GM19463 (cell line): Measurements from ENCODE around the gene DEPDC1.
"Not testable (repeated sequence)": the region's sequence is repeated elsewhere in the genome, so short reads cannot be mapped to it uniquely, and the experiment has no call there.

Experiments used
- ATAC-seq: cut with Tn5 transposase; IDR thresholded peaks from one replicate; pipeline ENCODE4 v1.9.1; 2021; ENCODE audit warnings: mild to moderate bottlenecking, moderate library complexity; ENCODE audit not compliant: unreplicated experiment

DEPDC1 gene

GRCh38 chr1:68479501-68479900 lies 17.4 kb downstream of the DEPDC1 start:
- ATAC-seq: no peak

GRCh38 chr1:68478662-68479061 lies 18.2 kb downstream of the DEPDC1 start:
- ATAC-seq: no peak

GRCh38 chr1:68476626-68477025 lies 20.3 kb downstream of the DEPDC1 start:
- ATAC-seq: not testable (repeated sequence)

GRCh38 chr1:68473060-68473459 lies 23.8 kb downstream of the DEPDC1 start:
- no peak for ATAC-seq

DNA sequence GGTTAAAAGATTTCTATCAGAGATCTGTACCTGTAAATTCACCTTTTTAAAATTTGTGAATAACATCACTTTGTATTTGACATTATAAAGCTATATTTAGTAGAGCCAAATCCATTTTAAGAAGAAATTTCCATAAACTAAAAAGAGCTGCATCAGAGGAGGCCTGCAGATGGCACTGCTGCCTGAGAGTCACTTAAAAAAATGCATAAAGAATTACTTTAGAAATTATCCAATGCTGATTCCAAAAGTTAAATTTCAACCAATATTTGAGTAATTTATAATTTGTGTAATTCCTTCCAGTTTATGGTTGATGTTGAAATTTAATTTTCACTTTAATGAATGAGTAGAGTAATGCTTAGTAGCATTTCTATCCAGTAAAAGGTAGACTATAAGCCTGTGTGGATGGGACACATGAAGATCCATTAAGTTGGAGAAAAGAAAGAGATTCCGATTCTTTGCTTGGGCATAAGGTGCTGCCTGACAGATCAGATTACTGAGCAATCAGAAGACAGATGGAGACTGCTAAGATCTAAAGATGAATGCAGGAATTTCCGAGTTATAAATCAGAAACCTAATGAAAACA lies 26.4 kb downstream of the DEPDC1 start:
- no peak for ATAC-seq

DNA sequence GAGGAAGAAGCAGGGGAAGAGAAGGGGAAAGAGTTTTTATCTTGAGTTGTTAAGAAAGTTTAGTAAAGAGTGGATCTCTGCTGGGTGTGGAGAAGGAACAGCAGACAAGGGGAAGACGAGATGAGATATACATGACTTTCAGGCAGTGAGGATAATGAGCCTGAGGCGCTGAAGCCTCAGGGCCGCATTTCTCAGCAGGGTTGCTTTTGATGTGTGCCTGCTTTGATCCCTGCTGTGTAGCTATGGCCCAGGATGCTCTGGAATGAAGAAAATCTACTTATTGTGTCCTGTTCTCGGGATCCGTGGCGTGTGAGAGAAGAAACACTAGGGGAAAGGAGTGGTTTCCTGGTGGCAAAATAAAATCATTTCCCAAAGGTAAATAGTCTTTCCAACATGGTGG lies 32.0 kb downstream of the DEPDC1 start:
- no peak for ATAC-seq

GRCh38 chr1:68460935-68461334 lies 35.9 kb downstream of the DEPDC1 start:
- ATAC-seq: no peak

DNA sequence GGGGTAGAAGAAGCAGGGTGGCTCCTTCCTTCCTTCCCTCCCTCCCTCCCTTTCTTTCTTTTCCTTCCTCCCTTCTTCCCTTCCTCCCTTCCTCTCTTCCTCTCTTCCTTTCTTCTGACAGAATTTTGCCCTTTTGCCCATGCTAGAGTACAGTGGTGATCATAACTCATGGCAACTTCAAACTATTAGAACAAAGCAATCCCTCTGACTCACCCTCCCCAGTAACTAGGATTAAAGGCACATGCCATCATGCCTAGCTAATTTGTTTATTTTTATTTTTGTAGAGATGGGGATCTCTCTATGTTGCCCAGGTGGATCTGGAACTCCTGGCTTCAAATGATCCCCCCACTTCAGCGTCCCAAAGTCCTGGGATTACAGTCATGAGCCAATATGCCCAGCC lies 37.1 kb downstream of the DEPDC1 start:
- ATAC-seq: no peak

GRCh38 chr1:68459091-68459490 lies 37.8 kb downstream of the DEPDC1 start:
- ATAC-seq: no peak

- no peak for ATAC-seq
Observed at GRCh38 chr1:68456202-68456601, 40.7 kb downstream of the DEPDC1 start.

DNA sequence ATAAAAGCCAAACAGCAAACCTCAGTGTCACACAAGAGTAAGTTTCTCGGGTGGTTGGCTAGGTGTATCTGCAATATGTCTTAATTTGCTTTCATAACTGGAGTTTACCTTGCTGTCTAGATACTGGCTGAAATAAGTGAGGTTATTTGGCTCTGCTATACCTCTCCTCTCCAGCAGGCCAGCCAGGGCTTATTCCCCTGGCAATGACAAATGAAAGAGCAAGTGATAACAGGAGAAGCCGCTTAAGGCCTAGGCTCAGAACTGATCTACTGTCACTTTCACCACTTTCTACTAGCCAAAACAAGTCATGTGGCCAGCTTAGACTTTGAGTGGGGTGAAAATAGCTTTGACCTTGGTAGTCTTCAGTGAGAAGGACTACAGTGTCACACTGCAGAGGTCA lies 42.3 kb downstream of the DEPDC1 start:
- peak; percentile 48 for ATAC-seq

DNA sequence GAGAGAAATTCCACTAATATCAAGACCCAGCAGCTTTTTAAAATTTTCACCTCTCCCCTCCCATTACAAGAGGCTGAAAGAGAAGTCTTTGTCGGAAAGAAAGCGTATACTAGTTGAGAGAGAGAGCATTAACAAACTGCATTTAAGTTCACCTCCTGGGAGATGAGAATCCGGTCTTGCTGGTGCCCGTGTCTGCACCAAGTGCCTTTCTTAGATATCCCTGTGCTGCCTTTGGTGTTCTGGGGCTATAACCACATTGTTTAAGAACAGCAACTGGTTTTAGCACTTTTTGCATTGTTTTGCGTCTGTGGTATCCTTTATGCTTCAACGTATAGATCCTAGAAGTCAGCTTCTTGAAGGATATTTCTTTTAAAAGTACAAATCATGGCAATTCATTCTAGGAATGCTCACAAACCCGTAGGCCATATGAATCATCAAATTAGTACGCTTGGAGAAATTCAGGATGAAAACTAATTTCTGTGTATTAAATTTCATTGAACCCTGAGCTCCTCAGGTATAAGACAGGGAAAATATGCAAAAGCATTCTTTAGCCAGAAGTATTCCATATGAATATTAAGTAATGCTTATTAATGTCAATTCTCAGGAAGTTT lies 43.7 kb downstream of the DEPDC1 start:
- no peak for ATAC-seq

DNA sequence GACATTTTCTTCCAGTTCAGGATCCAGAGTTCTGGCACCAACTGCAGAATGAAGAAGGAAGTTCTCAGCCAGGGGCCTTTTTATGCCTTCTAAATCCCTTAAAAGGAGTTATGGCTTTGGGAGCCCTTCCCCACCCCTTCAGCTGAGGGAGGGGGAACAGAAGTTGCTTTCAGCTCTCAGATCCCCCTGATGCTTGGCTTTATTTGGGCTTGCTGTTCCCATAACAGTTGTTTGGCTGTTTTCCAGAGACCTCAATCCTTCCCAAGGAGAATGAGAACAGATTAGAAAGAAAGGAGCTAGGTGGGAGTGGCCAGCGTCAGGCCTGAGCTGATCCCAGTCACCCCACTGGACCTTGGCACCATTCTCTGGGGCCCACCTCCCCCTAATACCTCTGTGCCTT lies 47.0 kb downstream of the DEPDC1 start, which contains the start of gene RPE65:
Gene RPE65 (minus strand): TSS at position 54 of the 400 bp plus-strand sequence. CDS start 49 bp downstream, at position 5.
- ATAC-seq: no peak

- no peak for ATAC-seq
Observed at GRCh38 chr1:68448365-68448764, 48.5 kb downstream of the DEPDC1 start.

DNA sequence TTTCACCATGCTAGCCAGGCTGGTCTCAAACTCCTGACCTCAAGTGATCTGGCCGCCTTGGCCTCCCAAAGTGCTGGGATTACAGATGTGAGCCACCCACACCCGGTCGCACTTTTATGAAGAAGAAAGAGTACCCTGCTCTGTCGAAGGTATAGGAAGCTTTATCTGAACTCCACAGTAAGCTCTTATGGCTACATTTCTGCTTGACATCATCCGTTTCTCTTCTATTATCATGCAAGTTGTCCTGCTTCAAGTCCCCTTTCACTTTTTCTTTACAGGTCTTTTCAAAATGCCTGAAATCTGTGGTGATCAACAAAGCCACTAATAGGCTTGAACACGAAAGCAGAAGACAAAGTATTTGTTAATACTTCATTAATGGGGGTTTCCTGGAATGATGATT lies 51.2 kb downstream of the DEPDC1 start:
- ATAC-seq: no peak

- ATAC-seq: peak; percentile 92
Observed at GRCh38 chr1:68442822-68443556, 53.9 kb downstream of the DEPDC1 start.

- ATAC-seq: no peak
Observed at GRCh38 chr1:68442006-68442405, 54.9 kb downstream of the DEPDC1 start.

GRCh38 chr1:68438310-68438709 lies 58.6 kb downstream of the DEPDC1 start:
- ATAC-seq: no peak

GRCh38 chr1:68433395-68433794 lies 63.5 kb downstream of the DEPDC1 start:
- ATAC-seq: no peak

DNA sequence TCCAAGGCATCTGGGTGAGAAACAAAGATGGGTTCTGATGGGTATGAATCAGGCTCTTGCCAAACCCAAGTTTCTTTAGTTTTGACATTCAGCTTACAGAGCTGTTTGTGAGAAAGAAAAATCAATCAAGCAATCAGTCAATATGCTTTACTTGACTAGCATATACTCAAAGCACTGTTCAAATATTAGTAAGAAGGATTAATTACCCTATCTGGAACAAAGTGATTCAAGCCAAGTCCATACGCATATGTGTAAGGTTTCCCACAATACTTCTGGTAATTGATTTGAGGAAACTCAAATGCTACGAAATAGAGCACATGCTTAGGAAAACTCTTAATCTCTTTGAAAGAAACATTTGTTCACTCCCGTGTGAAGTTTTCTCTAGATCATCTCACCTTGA lies 65.8 kb downstream of the DEPDC1 start:
- ATAC-seq: no peak

- no peak for ATAC-seq
Observed at GRCh38 chr1:68429233-68429808, 67.6 kb downstream of the DEPDC1 start.

- ATAC-seq: no peak
Observed at GRCh38 chr1:68426594-68426993, 70.3 kb downstream of the DEPDC1 start.
